Measurements from ENCODE around the gene ATE1. TPM values are rescaled to one million over a fixed set of nuclear protein-coding genes. Genes with fewer than 3 reads are reported as not detected.

ATE1 gene
- total RNA-seq, 1 experiment from 2014 or later: 27.8 TPM

DNA sequence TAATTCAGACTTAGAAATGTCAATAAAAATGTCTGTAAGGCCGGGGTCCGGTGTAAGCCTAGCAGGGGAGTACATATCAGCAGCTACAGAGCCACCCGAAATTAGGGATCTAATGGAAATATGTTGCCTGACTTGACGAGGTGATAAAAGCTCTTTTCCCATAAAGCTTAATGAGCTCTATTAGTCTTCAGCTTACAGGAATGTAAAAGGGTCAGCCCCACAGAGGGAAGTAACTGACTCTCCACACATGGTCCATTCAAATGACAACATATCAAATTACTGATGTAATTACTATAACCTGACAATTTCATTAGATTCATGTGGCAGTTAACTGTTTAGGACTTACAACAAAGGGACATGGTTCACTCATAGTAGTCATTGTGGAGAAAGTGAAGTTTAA lies 62.3 kb downstream of the ATE1 start:
- Histone ChIP-seq H3K4me1 (no peaks in the 10 kb centered on the region), H3K27me3 (no peaks in the 10 kb centered on the region), H3K27ac (no peak overlapping the region), H3K4me3 (no peak overlapping the region), H3K9me3 (replicated peaks) (no peaks in the 10 kb centered on the region), H3K36me3 (0 out of 2 replicates have a peak, but pooled peaks cover 2% of the 10 kb centered on the region)
- no peak for DNase-seq

DNA sequence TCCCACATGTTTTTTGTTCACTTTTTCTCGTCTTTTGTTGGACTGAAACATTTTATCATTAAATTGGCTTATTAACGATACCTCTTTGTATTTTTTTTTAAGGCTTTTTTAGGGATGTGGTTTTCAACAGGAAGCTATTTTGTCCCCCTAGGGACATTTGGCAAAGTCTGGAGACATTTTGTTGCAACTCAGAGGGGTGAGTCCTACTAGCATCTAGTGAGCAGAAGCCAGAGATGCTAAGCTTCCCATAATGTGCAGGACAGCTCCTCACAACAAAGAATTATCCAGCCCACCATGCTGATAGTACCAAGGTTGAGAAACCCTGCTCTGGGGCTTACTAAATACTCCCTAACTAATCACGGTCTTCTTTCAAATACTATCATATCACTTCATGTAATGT lies 63.2 kb downstream of the ATE1 start:
- Histone ChIP-seq H3K27ac (no peak overlapping the region), H3K27me3 (no peaks in the 10 kb centered on the region), H3K9me3 (replicated peaks) (no peaks in the 10 kb centered on the region), H3K4me1 (no peaks in the 10 kb centered on the region), H3K36me3 (0 out of 2 replicates have a peak, but pooled peaks cover 2% of the 10 kb centered on the region), H3K4me3 (no peak overlapping the region)
- DNase-seq: no peak

DNA sequence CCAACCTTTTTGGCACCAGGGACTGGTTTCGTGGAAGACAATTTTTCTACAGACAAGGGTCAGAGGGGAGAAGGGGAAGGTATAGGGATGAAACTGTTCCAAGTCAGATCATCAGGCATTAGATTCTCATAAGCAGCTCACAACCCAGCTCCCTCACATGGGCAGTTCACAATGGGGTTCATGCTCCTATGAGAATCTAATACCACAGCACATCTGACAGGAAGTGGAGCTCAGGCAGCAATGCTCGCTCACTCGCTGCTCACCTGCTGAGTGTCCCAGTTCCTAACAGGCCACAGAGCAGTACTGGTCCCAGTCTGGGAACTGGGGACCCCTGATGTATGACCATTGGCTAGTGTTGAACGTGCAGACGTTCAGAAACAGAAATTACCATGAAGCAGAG lies 63.7 kb downstream of the ATE1 start:
- H3K27ac ChIP-seq: no peak overlapping the region
- no peak overlapping the region for H3K4me3 ChIP-seq
- H3K27me3 ChIP-seq: no peaks in the 10 kb centered on the region
- no peaks in the 10 kb centered on the region for H3K9me3 ChIP-seq (replicated peaks)
- 0 out of 2 replicates have a peak, but pooled peaks cover 2% of the 10 kb centered on the region for H3K36me3 ChIP-seq
- no peaks in the 10 kb centered on the region for H3K4me1 ChIP-seq
- no peak for DNase-seq

DNA sequence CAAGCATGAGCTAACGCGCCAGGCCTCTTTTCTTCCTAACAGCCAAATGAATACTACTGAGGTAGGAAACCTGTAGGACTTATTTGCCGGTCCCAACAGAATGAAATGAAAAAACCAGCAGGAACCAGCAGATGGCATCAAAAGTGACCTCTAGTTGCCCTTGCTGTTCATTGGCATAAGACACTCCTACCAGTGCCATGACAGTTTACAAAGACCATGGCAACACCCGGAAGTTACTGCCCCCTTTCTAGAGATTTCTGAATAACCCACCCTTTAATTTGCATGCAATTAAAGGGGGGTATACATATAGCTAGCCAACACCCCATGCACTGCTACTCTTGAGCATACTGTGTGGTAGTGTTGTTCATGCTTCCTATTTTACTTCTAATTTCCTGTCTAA lies 65.2 kb downstream of the ATE1 start:
- Histone ChIP-seq H3K36me3 (0 out of 2 replicates have a peak, but pooled peaks cover 7% of the 10 kb centered on the region), H3K27me3 (no peaks in the 10 kb centered on the region), H3K4me1 (no peaks in the 10 kb centered on the region), H3K27ac (no peak overlapping the region), H3K9me3 (replicated peaks) (no peaks in the 10 kb centered on the region), H3K4me3 (no peak overlapping the region)
- DNase-seq: no peak

DNA sequence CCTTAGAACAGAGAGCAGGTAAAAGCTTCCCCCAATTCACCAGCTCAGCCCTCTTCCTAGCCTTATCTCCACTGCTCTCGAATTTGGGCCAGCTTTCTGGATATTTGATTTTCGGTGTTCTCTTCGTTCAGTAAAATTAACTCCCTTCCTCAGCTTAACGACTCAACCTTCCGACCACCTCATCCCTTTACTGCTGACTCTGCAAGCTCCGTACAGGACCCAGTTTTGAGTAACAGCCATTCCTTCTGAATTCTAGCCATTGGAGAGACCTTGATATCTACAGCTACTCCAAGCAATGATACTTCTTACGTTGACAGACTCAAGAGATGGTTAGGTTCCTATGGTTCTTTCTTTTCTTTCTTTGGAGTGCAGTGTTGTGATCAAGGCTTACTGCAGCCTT lies 65.8 kb downstream of the ATE1 start:
- H3K9me3 ChIP-seq (replicated peaks): no peaks in the 10 kb centered on the region
- no peaks in the 10 kb centered on the region for H3K27me3 ChIP-seq
- H3K4me3 ChIP-seq: no peak overlapping the region
- no peak overlapping the region for H3K27ac ChIP-seq
- H3K36me3 ChIP-seq: 0 out of 2 replicates have a peak, but pooled peaks cover 7% of the 10 kb centered on the region
- no peaks in the 10 kb centered on the region for H3K4me1 ChIP-seq
- no peak for DNase-seq

DNA sequence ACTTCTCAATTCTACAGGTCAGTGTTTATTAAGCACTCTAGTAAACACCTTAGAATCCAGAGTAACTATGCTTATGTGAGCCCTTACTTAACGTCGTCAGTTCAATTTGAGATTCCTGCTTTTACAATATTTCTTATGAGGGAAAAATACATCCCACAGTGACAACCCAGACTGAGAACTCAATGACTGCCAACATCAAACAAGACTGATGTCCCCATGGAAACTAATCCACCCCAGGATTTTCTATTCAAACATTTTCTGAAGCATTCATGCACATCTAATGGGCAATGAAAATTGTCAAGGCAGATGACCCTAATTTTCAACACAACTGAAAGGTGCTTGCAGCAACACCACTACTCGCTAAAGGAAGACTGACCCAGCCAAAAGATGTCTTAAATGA lies 67.0 kb downstream of the ATE1 start:
- H3K4me3 ChIP-seq: no peak overlapping the region
- no peak overlapping the region for H3K27ac ChIP-seq
- no peaks in the 10 kb centered on the region for H3K27me3 ChIP-seq
- H3K36me3 ChIP-seq: 0 out of 2 replicates have a peak, but pooled peaks cover 7% of the 10 kb centered on the region
- H3K4me1 ChIP-seq: no peaks in the 10 kb centered on the region
- no peak for DNase-seq
- H3K9me3 ChIP-seq (replicated peaks): no peaks in the 10 kb centered on the region

DNA sequence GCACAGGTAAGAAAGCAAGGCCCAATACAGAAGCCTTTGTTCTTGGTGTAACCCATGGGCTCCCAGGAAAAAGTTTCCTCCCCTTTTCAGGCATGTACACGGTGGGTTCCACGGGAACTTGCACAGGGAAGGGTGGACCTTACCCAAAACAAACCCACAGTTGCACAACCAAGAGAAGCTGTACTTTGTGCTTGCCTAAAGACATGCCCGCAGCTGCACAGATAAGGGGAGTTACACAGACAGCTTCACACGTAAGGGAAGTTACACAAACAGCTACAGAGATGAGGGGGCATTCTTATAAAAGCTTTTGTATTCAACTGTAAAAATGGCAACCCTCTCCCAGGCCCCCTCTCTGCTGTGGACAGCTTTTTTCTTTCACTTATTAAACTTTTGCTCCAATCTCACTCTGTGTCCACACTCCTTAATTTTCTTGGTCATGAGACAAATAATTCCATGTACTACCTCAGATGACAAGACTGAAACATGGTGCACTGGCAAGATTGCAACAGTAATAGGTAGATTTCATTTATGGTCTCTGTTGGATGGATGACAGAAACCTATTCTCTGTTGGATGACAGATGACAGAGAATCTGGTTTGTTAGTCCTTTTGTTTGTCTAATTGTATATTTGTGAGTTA lies 72.9 kb downstream of the ATE1 start:
- no peak overlapping the region for H3K4me3 ChIP-seq
- H3K9me3 ChIP-seq (replicated peaks): peaks cover 3% of the 10 kb centered on the region; the same call in 1 of the 2 replicates
- peaks cover 25% of the 10 kb centered on the region for H3K36me3 ChIP-seq
- DNase-seq: no peak
- H3K27me3 ChIP-seq: no peaks in the 10 kb centered on the region
- H3K27ac ChIP-seq: no peak overlapping the region
- H3K4me1 ChIP-seq: no peaks in the 10 kb centered on the region

DNA sequence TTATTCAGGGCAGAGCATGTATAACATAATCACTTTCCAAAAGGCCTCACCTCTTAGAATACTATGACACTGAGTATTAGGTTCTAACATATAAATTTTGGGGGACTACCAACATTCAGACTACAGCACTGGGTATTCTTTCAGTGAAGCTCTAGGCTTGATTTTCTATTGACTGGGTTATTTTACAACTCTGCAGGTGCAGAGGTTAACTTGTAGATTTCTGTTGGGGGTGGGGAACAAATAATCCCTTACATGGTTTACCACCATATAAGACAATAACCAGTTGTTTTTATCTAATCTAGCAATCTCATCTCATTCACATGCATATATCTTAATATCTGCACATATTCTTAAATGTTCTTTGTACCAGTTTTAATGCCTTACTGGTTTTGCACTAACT lies 73.9 kb downstream of the ATE1 start:
- Histone ChIP-seq H3K27ac (no peak overlapping the region), H3K4me3 (no peak overlapping the region), H3K4me1 (no peaks in the 10 kb centered on the region), H3K36me3 (peaks cover 26% of the 10 kb centered on the region), H3K9me3 (replicated peaks) (peaks cover 3% of the 10 kb centered on the region; the same call in 1 of the 2 replicates), H3K27me3 (no peaks in the 10 kb centered on the region)
- DNase-seq: no peak

DNA sequence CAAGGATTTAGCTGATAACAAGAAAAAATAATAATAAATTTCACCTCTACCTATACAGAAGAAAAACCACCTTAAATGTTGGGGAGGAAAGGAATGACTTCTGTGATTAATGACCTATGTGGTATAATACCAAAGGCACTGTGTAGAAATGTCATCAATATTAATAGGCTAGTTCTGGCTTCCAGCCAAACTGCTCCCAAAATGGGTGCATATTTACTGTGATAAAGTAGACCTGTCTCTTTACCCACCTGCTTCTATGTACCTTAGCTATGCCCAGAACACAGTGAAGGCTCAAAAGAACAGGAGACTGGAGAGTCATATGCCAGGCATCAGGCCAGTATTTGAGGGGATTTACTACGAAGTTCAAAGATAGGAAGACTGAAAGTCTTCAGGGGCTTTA lies 76.0 kb downstream of the ATE1 start:
- H3K4me1 ChIP-seq: no peaks in the 10 kb centered on the region
- H3K4me3 ChIP-seq: no peak overlapping the region
- no peak for DNase-seq
- peaks cover 26% of the 10 kb centered on the region for H3K36me3 ChIP-seq
- no peaks in the 10 kb centered on the region for H3K27me3 ChIP-seq
- H3K9me3 ChIP-seq (replicated peaks): peaks cover 3% of the 10 kb centered on the region; the same call in 1 of the 2 replicates
- no peak overlapping the region for H3K27ac ChIP-seq

DNA sequence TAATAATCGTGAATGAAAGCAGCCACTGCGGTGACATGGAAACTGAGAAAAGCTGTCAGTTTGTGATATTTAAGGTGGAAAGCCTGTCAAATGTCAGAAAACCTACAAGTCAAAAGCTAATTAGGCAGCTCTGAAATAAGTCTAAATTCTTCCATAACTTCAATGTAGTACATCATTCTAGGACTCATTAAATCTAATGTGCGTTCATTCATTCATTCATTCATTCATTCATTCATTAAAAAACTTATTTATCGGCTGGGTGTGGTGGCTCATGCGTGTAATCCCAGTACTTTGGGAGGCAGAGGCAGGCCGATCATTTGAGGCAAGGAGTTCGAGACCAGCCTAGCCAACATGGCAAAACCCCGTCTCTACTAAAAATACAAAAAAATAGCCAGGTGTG lies 79.7 kb downstream of the ATE1 start:
- H3K4me1 ChIP-seq: no peaks in the 10 kb centered on the region
- DNase-seq: no peak
- no peaks in the 10 kb centered on the region; the same call in 1 of the 2 replicates for H3K9me3 ChIP-seq (replicated peaks)
- peaks cover 22% of the 10 kb centered on the region for H3K36me3 ChIP-seq
- no peaks in the 10 kb centered on the region for H3K27me3 ChIP-seq
- H3K4me3 ChIP-seq: no peak overlapping the region
- H3K27ac ChIP-seq: no peak overlapping the region

DNA sequence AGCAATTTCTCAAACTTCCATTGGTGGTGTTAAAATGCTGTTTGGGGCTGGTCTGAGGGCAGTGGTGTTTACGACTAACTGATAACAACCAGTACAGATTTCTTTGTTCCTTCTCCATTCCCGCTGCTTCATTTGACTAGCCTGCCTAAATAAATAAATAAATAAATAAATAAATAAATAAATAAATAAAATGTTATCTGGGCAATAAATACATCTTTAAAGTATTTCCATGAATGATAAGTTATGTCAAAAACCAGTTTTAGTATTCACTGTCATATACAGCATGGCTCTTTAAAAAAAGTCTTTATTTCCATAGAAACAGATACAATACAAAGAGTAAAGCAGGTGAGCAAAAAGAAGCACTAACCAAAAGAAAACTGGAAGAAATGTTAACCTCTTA lies 81.3 kb downstream of the ATE1 start:
- Histone ChIP-seq H3K4me1 (no peaks in the 10 kb centered on the region), H3K4me3 (no peak overlapping the region), H3K36me3 (peaks cover 15% of the 10 kb centered on the region), H3K27me3 (no peaks in the 10 kb centered on the region), H3K9me3 (replicated peaks) (no peaks in the 10 kb centered on the region), H3K27ac (no peak overlapping the region)
- DNase-seq: no peak

DNA sequence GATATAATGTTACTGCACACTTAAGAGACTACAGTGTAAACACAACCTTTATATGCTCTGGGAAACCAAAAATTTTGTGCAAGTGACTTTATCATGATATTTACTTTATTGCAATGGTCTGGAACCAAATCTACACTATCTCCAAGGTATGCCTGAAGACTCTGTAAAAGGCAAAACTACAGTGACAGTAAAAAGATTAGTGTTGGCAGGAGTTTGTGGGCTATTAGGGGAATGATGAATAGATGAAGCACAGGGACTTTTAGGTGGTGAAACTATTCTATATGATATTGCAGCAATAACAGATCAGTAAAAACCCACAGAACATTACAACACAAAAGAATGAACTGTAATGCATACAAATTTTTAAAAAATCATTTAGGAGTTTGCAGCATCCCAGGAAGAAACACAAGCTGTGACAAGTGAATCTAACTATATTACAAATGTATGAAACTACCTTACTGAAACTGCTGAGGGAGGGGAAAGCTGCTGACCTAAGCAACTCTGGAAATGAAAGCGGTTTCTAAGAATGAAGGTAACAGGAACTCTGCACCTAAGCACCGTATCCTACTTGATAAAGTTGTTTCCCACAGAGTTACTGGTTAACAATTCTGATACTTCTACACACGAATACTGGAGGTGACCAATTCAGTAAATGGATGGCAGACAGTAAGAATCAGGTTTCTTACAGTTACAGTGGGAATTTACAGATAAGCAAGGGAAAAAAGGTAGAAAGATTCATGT lies 82.6 kb downstream of the ATE1 start:
- no peak for DNase-seq
- Histone ChIP-seq H3K4me3 (no peak overlapping the region), H3K27ac (no peak overlapping the region), H3K36me3 (peaks cover 11% of the 10 kb centered on the region), H3K9me3 (replicated peaks) (no peaks in the 10 kb centered on the region), H3K27me3 (no peaks in the 10 kb centered on the region), H3K4me1 (no peaks in the 10 kb centered on the region)

DNA sequence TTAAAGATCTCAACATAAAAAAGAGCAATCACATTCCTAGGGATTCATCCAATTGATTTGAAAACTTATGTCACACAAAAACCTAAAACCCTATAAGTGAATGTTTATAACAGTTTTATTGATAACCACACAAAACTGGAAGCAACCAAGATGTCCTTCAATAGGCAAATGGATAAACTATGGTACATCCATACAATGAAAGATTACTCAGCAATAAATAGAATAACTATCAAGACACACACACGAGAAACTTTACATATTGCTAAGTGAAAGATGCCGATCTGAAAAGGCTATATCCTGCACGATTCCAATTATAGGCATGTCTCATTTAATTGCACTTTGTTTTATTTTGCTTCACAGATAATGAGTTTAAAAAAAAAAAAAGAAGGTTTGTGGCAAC lies 83.3 kb downstream of the ATE1 start:
- H3K9me3 ChIP-seq (replicated peaks): no peaks in the 10 kb centered on the region
- no peaks in the 10 kb centered on the region for H3K27me3 ChIP-seq
- H3K27ac ChIP-seq: no peak overlapping the region
- no peaks in the 10 kb centered on the region for H3K4me1 ChIP-seq
- H3K36me3 ChIP-seq: peaks cover 11% of the 10 kb centered on the region
- DNase-seq: no peak
- H3K4me3 ChIP-seq: no peak overlapping the region

DNA sequence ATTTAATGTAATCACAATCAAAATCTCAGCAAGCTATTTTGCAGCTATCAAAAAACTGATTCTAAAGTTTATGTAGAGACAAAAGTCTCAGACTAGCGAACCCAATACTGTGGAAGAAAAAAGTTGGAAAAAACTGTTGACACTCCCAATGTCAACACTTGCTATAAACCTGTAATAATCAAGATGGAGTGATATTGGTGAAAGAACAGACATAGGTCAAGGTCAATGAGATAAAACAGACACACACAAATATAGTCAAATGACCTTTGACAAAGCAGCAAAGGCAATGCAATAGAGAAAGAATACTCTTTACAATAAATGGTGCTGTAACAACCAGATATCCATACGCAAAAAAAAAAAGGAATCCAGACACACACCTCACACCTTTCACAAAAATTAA lies 84.5 kb downstream of the ATE1 start:
- H3K27ac ChIP-seq: no peak overlapping the region
- H3K36me3 ChIP-seq: peaks cover 7% of the 10 kb centered on the region; the same call in 1 of the 2 replicates

DNA sequence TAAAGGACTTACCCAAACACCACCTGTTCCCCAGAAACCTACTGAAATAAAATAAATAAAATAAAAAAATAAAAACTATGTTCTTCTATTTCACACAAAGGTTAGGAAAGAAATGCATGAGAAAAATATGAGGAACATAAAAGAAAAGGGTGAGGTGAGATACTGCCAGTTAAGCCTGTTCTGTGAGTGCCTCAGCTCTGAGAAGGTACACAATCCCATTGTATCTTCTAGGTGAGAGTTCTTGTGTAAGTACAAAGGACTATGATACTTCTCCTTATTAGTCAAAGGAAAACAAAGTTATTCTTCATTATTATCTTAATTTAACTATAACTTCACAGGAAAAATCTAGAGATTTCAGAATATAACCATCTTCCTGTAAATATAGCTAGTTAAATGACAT lies 86.0 kb downstream of the ATE1 start:
- H3K9me3 ChIP-seq (replicated peaks): no peaks in the 10 kb centered on the region

More for the DNA sequence above, 84.5 kb downstream of the ATE1 start:
- no peak overlapping the region for H3K4me3 ChIP-seq
- no peaks in the 10 kb centered on the region for H3K27me3 ChIP-seq
- H3K9me3 ChIP-seq (replicated peaks): no peaks in the 10 kb centered on the region
- no peaks in the 10 kb centered on the region for H3K4me1 ChIP-seq
- no peak for DNase-seq

More for the DNA sequence above, 86.0 kb downstream of the ATE1 start:
- Histone ChIP-seq H3K4me1 (no peaks in the 10 kb centered on the region), H3K27ac (no peak overlapping the region), H3K27me3 (no peaks in the 10 kb centered on the region), H3K4me3 (no peak overlapping the region), H3K36me3 (0 out of 2 replicates have a peak, but pooled peaks cover 4% of the 10 kb centered on the region)
- no peak for DNase-seq

Data from SJCRH30 (cell line).